SK-N-SH (cell line): ENCODE data around the gene LRFN3. TPM values are rescaled to one million over a fixed set of nuclear protein-coding genes. Genes with fewer than 3 reads are reported as not detected.

Experiments
- CTCF ChIA-PET: fragments of 300-600, 350-600 bp; formaldehyde crosslinking; extraction: SDS; loops from one replicate; lab custom pipeline; 2021; lab: Yijun Ruan, JAX
- POLR2A ChIA-PET: fragments of 350-600 bp; sonication (Branson Sonifier 250); formaldehyde crosslinking; extraction: SDS; loops from one replicate; lab custom pipeline; 2020; ENCODE audit warnings: antibody characterized with exemption, inconsistent platforms; lab: Yijun Ruan, JAX
- DNase-seq: peaks from one replicate; pipeline ENCODE4 v3.0.0; 2012
- H2AFZ ChIP-seq: fragments of 200-600 bp; sonication (generic); 2 replicates; pipeline ENCODE4 v1.8.1; 2016; ENCODE audit warnings: antibody characterized with exemption, mild to moderate bottlenecking, low read depth
- H3F3A ChIP-seq: fragments of 200-600 bp; sonication (generic); replicated peaks from 2 replicates; pipeline ENCODE3; 2016; ENCODE audit warnings: antibody characterized with exemption, mild to moderate bottlenecking; ENCODE audit not compliant: insufficient read depth
- H3K27ac ChIP-seq, 2 experiments: fragments of 200-500 bp in 1 of 2; fragments of 200-600 bp in 1 of 2; sonication (Bioruptor generic) in 1 of 2; sonication (generic), shearing (Covaris generic) in 1 of 2; 2 replicates each; pipeline versions ENCODE4 v1.5.1 to v1.6.1; 2014 to 2016; ENCODE audit warnings: low read depth in 2 of 2, inconsistent platforms in 1 of 2, low read length in 1 of 2, mild to moderate bottlenecking in 1 of 2, mixed read lengths in 1 of 2
- H3K27me3 ChIP-seq: fragments of 200-600 bp; sonication (generic), shearing (Covaris generic); 2 replicates; pipeline ENCODE4 v1.6.1; 2016; ENCODE audit warnings: mixed run types; ENCODE audit not compliant: insufficient read depth
- H3K36me3 ChIP-seq, 2 experiments: fragments of 200-500 bp in 1 of 2; fragments of 200-600 bp in 1 of 2; sonication (Bioruptor generic) in 1 of 2; sonication (generic) in 1 of 2; replicated peaks in 1 of 2; 2 replicates each; pipeline versions ENCODE3 to v1.5.1; 2014 to 2016; ENCODE audit warnings: low read length in 1 of 2, mild to moderate bottlenecking in 1 of 2; ENCODE audit not compliant: insufficient read depth in 2 of 2, control insufficient read depth in 1 of 2
- H3K4me1 ChIP-seq, 2 experiments: fragments of 200-500 bp in 1 of 2; fragments of 200-600 bp in 1 of 2; sonication (Bioruptor generic) in 1 of 2; sonication (generic), shearing (Covaris generic) in 1 of 2; 2 replicates each; pipeline versions ENCODE4 v1.5.1 to v1.6.1; 2014 to 2016; ENCODE audit warnings: low read depth in 1 of 2, low read length in 1 of 2, mixed run types in 1 of 2; ENCODE audit not compliant: insufficient read depth in 2 of 2, control insufficient read depth in 1 of 2
- H3K4me2 ChIP-seq: fragments of 200-600 bp; sonication (generic), shearing (Covaris generic); 2 replicates; pipeline ENCODE4 v1.6.1; 2017; ENCODE audit warnings: mixed run types
- H3K4me3 ChIP-seq, 2 experiments: fragments of 200-500 bp in 1 of 2; fragments of 200-600 bp in 1 of 2; sonication (Bioruptor generic) in 1 of 2; sonication (generic), shearing (Covaris generic) in 1 of 2; 2 replicates each; pipeline versions ENCODE4 v1.5.1 to v1.8.1; 2014 to 2016; ENCODE audit warnings: low read depth in 2 of 2, inconsistent platforms in 1 of 2, low read length in 1 of 2, mild to moderate bottlenecking in 1 of 2, mixed read lengths in 1 of 2, moderate library complexity in 1 of 2
- H3K79me2 ChIP-seq: fragments of 200-600 bp; sonication (generic); 2 replicates; pipeline ENCODE4 v1.8.1; 2017; ENCODE audit warnings: mild to moderate bottlenecking; ENCODE audit not compliant: insufficient read depth
- H3K9ac ChIP-seq: fragments of 200-600 bp; sonication (generic); 2 replicates; pipeline ENCODE4 v1.6.1; 2017; ENCODE audit warnings: mixed run types
- H3K9me2 ChIP-seq: fragments of 200-600 bp; sonication (generic); 2 replicates; pipeline ENCODE4 v1.6.1; 2017; ENCODE audit warnings: mixed run types
- H3K9me3 ChIP-seq: fragments of 200-600 bp; sonication (generic); 2 replicates; pipeline ENCODE4 v1.6.1; 2017; ENCODE audit warnings: mixed run types, mild to moderate bottlenecking, moderate library complexity
- H4K20me1 ChIP-seq: fragments of 200-600 bp; sonication (generic); 2 replicates; pipeline ENCODE4 v1.6.1; 2017; ENCODE audit warnings: mild to moderate bottlenecking, mixed run types; ENCODE audit not compliant: insufficient read depth
- CHD2 ChIP-seq: fragments of 150-350 bp; IDR thresholded peaks from 2 replicates; pipeline ENCODE4 v1.6.1; 2018; ENCODE audit warnings: low read length; ENCODE audit not compliant: partially characterized antibody
- ELF1 ChIP-seq: IDR thresholded peaks from 2 replicates; pipeline ENCODE4 v1.4.0; 2012
- EP300 ChIP-seq, 2 experiments: IDR thresholded peaks; 2 replicates each; pipeline versions ENCODE4 v1.4.0 to v1.6.1; 2012; ENCODE audit warnings: borderline replicate concordance in 1 of 2, low read depth in 1 of 2, low read length in 1 of 2
- EZH2phosphoT487 ChIP-seq: fragments of 200-600 bp; sonication (generic); IDR thresholded peaks from 2 replicates; pipeline ENCODE4 v1.6.1; 2017; ENCODE audit warnings: low read depth, mixed run types, mild to moderate bottlenecking, antibody characterized with exemption, moderate library complexity, borderline replicate concordance
- FOSL2 ChIP-seq: IDR thresholded peaks from 2 replicates; pipeline ENCODE4 v1.4.0; 2012; ENCODE audit warnings: low read depth, mild to moderate bottlenecking, moderate library complexity, borderline replicate concordance
- GATA2 ChIP-seq: sonication (generic); formaldehyde crosslinking; IDR thresholded peaks from 2 replicates; pipeline ENCODE4 v1.5.0; 2020; ENCODE audit warnings: mild to moderate bottlenecking, missing genetic modification reagents
- MAX ChIP-seq: IDR thresholded peaks from 2 replicates; pipeline ENCODE4 v1.4.0; 2012; ENCODE audit warnings: low read depth
- MEF2A ChIP-seq: IDR thresholded peaks from 2 replicates; pipeline ENCODE4 v1.4.0; 2012; ENCODE audit warnings: low read depth, borderline replicate concordance
- MXI1 ChIP-seq: IDR thresholded peaks from 2 replicates; pipeline ENCODE4 v1.6.1; 2012; ENCODE audit warnings: mild to moderate bottlenecking, low read depth, low read length, improper control_type of control experiment
- NFIC ChIP-seq: IDR thresholded peaks from 2 replicates; pipeline ENCODE4 v1.4.0; 2012; ENCODE audit warnings: borderline replicate concordance
- NRF1 ChIP-seq: IDR thresholded peaks from 2 replicates; pipeline ENCODE4 v1.6.1; 2012; ENCODE audit warnings: low read depth, mild to moderate bottlenecking, low read length
- POLR2AphosphoS5 ChIP-seq: IDR thresholded peaks from 2 replicates; pipeline ENCODE4 v1.6.1; 2012; ENCODE audit warnings: low read depth, low read length
- RFX5 ChIP-seq: IDR thresholded peaks from 2 replicates; pipeline ENCODE4 v1.6.1; 2012; ENCODE audit warnings: mild to moderate bottlenecking, improper control_type of control experiment, low read length
- RXRA ChIP-seq: IDR thresholded peaks from 2 replicates; pipeline ENCODE4 v1.4.0; 2012; ENCODE audit warnings: low read depth, mild to moderate bottlenecking, borderline replicate concordance
- SIN3A ChIP-seq: IDR thresholded peaks from 2 replicates; pipeline ENCODE4 v1.6.1; 2012; ENCODE audit warnings: low read depth, mild to moderate bottlenecking, low read length, moderate library complexity, borderline replicate concordance
- SMC3 ChIP-seq: IDR thresholded peaks from 2 replicates; pipeline ENCODE4 v1.6.1; 2012; ENCODE audit warnings: low read depth, low read length, improper control_type of control experiment
- TCF12 ChIP-seq: IDR thresholded peaks from 2 replicates; pipeline ENCODE4 v1.4.0; 2012
- TEAD4 ChIP-seq: IDR thresholded peaks from 2 replicates; pipeline ENCODE4 v1.4.0; 2012; ENCODE audit warnings: mild to moderate bottlenecking, borderline replicate concordance; ENCODE audit not compliant: insufficient read depth
- WGBS: methylation state at CpG from one replicate; pipeline ENCODE4 v1.1.6; 2017; ENCODE audit warnings: low lambda C conversion rate; 5-methylcytosine and 5-hydroxymethylcytosine counted together
- polyA plus RNA-seq, 3 experiments: library from polyadenylated mRNA; depleted of rRNA; stranded (reverse); fragments of >200 nt; gene quantifications; 2 replicates each; pipeline ENCODE4 v1.2.3, GENCODE V29; 2012
- TF ChIP-seq, protein P1 (sequence below): fragments of 200-600 bp; sonication (generic); IDR thresholded peaks from 2 replicates; pipeline ENCODE4 v1.6.1; 2017; ENCODE audit warnings: antibody characterized with exemption, mild to moderate bottlenecking, moderate library complexity
- TF ChIP-seq, protein P2 (sequence below): IDR thresholded peaks from 2 replicates; pipeline ENCODE4 v1.6.1; 2012; ENCODE audit warnings: mild to moderate bottlenecking, low read depth, low read length, moderate library complexity

The LRFN3 gene
- polyA plus RNA-seq, 1 of the 3 experiments (the other 2 are of a cell fraction): 5.4 TPM

- Histone ChIP-seq H3K9me2 (no peaks in the 10 kb centered on the region), H4K20me1 (no peaks in the 10 kb centered on the region), H3K9ac (no peak overlapping the region), H3K4me1 (no peaks in the 10 kb centered on the region), H3K36me3 (peaks cover 8 to 12% of the 10 kb centered on the region in 2 experiments), H3K9me3 (no peaks in the 10 kb centered on the region), H3K4me3 (no peak overlapping the region), H2AFZ (no peak overlapping the region), H3K27me3 (no peaks in the 10 kb centered on the region), H3K79me2 (no peaks in the 10 kb centered on the region), H3F3A (no peaks in the 10 kb centered on the region), H3K27ac (no peak overlapping the region), H3K4me2 (no peak overlapping the region)
- WGBS: 92% methylated on average over 12 of the region's 18 CpGs
- TF ChIP-seq, protein P1, sequence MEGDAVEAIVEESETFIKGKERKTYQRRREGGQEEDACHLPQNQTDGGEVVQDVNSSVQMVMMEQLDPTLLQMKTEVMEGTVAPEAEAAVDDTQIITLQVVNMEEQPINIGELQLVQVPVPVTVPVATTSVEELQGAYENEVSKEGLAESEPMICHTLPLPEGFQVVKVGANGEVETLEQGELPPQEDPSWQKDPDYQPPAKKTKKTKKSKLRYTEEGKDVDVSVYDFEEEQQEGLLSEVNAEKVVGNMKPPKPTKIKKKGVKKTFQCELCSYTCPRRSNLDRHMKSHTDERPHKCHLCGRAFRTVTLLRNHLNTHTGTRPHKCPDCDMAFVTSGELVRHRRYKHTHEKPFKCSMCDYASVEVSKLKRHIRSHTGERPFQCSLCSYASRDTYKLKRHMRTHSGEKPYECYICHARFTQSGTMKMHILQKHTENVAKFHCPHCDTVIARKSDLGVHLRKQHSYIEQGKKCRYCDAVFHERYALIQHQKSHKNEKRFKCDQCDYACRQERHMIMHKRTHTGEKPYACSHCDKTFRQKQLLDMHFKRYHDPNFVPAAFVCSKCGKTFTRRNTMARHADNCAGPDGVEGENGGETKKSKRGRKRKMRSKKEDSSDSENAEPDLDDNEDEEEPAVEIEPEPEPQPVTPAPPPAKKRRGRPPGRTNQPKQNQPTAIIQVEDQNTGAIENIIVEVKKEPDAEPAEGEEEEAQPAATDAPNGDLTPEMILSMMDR: no peak
- TF ChIP-seq RXRA: no peak
- TF ChIP-seq FOSL2: no peak
- TF ChIP-seq SIN3A: no peak
- no peak for TF ChIP-seq ELF1
- TF ChIP-seq EZH2phosphoT487: no peak
- no peak for TF ChIP-seq TEAD4
- no peak for TF ChIP-seq POLR2AphosphoS5
- no peak for DNase-seq
- ChIA-PET POLR2A (no interaction called here), CTCF (interaction anchor here (0.6 to 1.3 kb wide), 4 partner anchors 8 to 42 kb away, joined by 3 to 4 read pairs (median 3); no protein-coding TSS in a partner anchor)
Measured at GRCh38 chr19:35889370-35890112, 46.6 kb upstream of the LRFN3 start.

DNA sequence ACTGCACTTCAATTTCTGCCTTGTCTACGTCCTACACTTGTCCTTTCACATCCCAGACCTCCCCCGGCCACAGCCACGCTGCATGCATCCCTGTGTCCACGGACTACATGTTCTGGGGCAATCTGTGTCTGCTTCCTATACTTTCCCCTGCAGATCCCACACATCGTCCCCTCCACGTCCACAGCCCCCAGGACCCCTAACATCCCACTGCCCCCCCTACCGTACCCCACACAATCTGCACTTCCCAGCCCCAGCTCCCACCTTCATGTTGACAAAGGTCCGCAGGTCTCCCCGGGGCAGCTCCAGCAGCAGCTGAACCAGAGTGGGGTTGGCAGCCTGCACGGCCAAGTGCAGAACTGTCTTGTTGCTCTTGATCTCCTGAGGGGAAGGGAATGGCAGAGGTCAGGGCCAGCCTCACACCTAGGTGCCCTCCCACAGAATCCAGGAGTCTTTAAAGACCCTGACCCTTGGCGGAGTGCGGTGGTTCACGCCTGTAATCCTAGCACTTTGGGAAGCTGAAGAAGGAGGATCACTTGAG is 46.0 kb upstream of the LRFN3 start:
- Histone ChIP-seq H3K79me2 (no peaks in the 10 kb centered on the region), H3K4me2 (no peak overlapping the region), H3K4me3 (no peak overlapping the region), H3K9me3 (no peaks in the 10 kb centered on the region), H3K27ac (no peak overlapping the region), H3K4me1 (no peaks in the 10 kb centered on the region), H3K9me2 (no peaks in the 10 kb centered on the region), H3F3A (no peaks in the 10 kb centered on the region), H3K36me3 (peaks cover 8 to 12% of the 10 kb centered on the region in 2 experiments), H3K27me3 (no peaks in the 10 kb centered on the region), H3K9ac (no peak overlapping the region), H4K20me1 (no peaks in the 10 kb centered on the region), H2AFZ (no peak overlapping the region)
- POLR2A ChIA-PET: no interaction called here
- CTCF ChIA-PET: interaction anchor here (0.6 to 4.6 kb wide), 3 partner anchors 8 to 42 kb away, joined by 3 to 21 read pairs (median 3); no protein-coding TSS in a partner anchor
- no peak for DNase-seq
- whole genome bisulfite sequencing: 96% methylated on average over 13 of the region's 13 CpGs
- TF ChIP-seq MXI1 (no peak), RXRA (no peak), MEF2A (no peak), GATA2 (no peak), TCF12 (no peak), POLR2AphosphoS5 (no peak), NRF1 (no peak), SMC3 (no peak), NFIC (no peak), CHD2 (no peak), EP300 (IDR thresholded peaks at IDR 0.05; ENCODE audit: borderline replicate concordance in 1 of 2, low read depth in 1 of 2, low read length in 1 of 2) (no peak), FOSL2 (no peak), TEAD4 (no peak), RFX5 (no peak), MAX (no peak)
- TF ChIP-seq, protein P2, sequence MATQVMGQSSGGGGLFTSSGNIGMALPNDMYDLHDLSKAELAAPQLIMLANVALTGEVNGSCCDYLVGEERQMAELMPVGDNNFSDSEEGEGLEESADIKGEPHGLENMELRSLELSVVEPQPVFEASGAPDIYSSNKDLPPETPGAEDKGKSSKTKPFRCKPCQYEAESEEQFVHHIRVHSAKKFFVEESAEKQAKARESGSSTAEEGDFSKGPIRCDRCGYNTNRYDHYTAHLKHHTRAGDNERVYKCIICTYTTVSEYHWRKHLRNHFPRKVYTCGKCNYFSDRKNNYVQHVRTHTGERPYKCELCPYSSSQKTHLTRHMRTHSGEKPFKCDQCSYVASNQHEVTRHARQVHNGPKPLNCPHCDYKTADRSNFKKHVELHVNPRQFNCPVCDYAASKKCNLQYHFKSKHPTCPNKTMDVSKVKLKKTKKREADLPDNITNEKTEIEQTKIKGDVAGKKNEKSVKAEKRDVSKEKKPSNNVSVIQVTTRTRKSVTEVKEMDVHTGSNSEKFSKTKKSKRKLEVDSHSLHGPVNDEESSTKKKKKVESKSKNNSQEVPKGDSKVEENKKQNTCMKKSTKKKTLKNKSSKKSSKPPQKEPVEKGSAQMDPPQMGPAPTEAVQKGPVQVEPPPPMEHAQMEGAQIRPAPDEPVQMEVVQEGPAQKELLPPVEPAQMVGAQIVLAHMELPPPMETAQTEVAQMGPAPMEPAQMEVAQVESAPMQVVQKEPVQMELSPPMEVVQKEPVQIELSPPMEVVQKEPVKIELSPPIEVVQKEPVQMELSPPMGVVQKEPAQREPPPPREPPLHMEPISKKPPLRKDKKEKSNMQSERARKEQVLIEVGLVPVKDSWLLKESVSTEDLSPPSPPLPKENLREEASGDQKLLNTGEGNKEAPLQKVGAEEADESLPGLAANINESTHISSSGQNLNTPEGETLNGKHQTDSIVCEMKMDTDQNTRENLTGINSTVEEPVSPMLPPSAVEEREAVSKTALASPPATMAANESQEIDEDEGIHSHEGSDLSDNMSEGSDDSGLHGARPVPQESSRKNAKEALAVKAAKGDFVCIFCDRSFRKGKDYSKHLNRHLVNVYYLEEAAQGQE: no peak
